ENCODE results near the gene CCDC7. TPM values are rescaled to one million over a fixed set of nuclear protein-coding genes. Genes with fewer than 3 reads are reported as not detected.
"Not testable (repeated sequence)": the region's sequence is repeated elsewhere in the genome, so short reads cannot be mapped to it uniquely, and the experiment has no call there.

Gene CCDC7
- total and polyA plus RNA-seq, 8 donors, result 1.0 to 27.2 (median 5.3) TPM

DNA sequence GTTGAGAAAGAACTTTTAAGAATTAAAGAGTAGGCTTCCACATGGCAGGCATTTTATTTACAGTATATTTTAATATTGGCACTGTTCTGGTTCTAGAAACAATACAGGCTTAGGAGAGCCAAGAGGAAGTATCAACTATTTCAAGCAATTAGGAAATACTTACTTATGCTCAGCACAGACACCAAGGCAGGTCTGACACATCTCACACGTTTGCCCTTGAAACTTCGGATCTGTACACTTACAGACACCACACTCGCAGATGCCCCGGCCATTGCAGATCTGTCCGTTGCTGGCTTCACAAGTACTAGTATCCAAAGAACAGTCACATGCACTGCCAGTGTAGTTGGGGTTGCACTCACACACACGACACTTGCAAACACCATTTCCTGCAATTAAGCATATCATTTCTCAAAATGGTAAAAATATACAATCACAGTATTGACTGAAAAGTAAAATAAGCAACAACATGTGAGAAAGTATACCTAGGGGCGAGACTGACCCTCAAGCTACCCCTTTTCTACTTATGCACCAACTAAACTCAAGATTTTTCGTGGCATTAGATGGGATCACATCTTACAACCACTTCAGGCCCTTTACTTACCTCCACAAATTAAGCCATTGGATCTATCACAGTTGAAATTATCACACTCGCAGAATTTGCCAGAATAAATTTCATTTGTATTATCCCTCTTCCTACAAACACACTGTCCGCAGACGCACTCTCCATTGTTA lies 465.5 kb downstream of the CCDC7 start:
- no peak for DNase-seq
- Histone ChIP-seq H3K4me3 (no peak overlapping the region), H3K9me3 (no peaks in the 10 kb centered on the region), H3K4me1 (peaks cover 0 to 3% (median 0%) of the 10 kb centered on the region in 4 donors), H3K27ac (no peak overlapping the region), H3K36me3 (peaks cover 34 to 96% (median 83%) of the 10 kb centered on the region in 4 donors), H3K27me3 (no peaks in the 10 kb centered on the region)
- TF ChIP-seq EP300 (IDR thresholded peaks at IDR 0.05), result no peak
- no peak for TF ChIP-seq POLR2AphosphoS5 (IDR thresholded peaks at IDR 0.05)
- TF ChIP-seq, protein P1, sequence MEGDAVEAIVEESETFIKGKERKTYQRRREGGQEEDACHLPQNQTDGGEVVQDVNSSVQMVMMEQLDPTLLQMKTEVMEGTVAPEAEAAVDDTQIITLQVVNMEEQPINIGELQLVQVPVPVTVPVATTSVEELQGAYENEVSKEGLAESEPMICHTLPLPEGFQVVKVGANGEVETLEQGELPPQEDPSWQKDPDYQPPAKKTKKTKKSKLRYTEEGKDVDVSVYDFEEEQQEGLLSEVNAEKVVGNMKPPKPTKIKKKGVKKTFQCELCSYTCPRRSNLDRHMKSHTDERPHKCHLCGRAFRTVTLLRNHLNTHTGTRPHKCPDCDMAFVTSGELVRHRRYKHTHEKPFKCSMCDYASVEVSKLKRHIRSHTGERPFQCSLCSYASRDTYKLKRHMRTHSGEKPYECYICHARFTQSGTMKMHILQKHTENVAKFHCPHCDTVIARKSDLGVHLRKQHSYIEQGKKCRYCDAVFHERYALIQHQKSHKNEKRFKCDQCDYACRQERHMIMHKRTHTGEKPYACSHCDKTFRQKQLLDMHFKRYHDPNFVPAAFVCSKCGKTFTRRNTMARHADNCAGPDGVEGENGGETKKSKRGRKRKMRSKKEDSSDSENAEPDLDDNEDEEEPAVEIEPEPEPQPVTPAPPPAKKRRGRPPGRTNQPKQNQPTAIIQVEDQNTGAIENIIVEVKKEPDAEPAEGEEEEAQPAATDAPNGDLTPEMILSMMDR (IDR thresholded peaks at IDR 0.05), result no peak
- no peak for TF ChIP-seq POLR2A (IDR thresholded peaks at IDR 0.05)
- WGBS, 5 donors, result 86 to 94% (median 94%) methylated on average over 11 of the region's 11 CpGs
- intact Hi-C loops (cut with DNase I; ENCODE audit: low total_unique reads), result no loop called here

DNA sequence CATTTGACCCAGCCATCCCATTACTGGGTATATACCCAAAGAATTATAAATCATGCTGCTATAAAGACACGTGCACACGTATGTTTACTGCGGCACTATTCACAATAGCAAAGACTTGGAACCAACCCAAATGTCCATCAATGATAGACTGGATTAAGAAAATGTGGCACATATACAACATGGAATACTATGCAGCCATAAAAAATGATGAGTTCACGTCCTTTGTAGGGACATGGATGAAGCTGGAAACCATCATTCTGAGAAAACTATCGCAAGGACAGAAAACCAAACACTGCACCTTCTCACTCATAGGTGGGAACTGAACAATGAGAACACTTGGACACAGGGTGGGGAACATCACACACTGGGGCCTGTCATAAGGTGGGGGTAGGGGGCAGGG lies 471.9 kb downstream of the CCDC7 start:
- H3K36me3 ChIP-seq, result peaks cover 34 to 87% (median 76%) of the 10 kb centered on the region in 4 donors

DNA sequence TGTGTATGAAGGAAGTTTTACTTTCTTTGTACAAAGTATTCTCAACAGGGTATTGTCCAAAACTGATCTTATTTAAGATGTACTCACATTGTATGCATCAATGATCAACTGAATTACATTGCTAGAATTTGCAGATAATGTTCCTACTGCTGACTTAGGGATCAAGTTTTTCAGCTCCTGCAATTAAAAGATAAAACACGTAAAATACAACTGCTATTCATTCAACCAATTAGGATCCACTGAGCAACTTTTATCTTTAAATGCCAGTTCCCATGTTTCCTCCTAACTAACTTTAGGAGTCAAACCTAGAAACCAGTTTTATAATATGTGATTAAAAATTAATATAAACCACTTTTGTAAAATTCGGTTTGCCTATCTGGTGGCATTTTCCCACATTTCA lies 476.2 kb downstream of the CCDC7 start:
- Histone ChIP-seq H3K4me1 (peaks cover 0 to 11% (median 3%) of the 10 kb centered on the region in 4 donors), H3K4me3 (no peak overlapping the region), H3K36me3 (peaks cover 48 to 98% (median 90%) of the 10 kb centered on the region in 4 donors), H3K9me3 (no peaks in the 10 kb centered on the region), H3K27ac (no peak overlapping the region), H3K27me3 (no peaks in the 10 kb centered on the region)
- DNase-seq, result no peak
- TF ChIP-seq EP300 (IDR thresholded peaks at IDR 0.05) (no peak), POLR2A (IDR thresholded peaks at IDR 0.05) (no peak), POLR2AphosphoS5 (IDR thresholded peaks at IDR 0.05) (no peak)
- TF ChIP-seq, protein P1 (IDR thresholded peaks at IDR 0.05), result no peak
- WGBS, 5 donors, result 74 to 89% (median 77%) methylated on average over 2 of the region's 2 CpGs
- intact Hi-C loops (cut with DNase I; ENCODE audit: low total_unique reads), result no loop called here

More for the DNA sequence above, 471.9 kb downstream of the CCDC7 start:
- DNase-seq; H3K27me3 ChIP-seq; H3K4me1 ChIP-seq; H3K27ac ChIP-seq; intact Hi-C loops (cut with DNase I; ENCODE audit: low total_unique reads); H3K4me3 ChIP-seq; H3K9me3 ChIP-seq: not testable (repeated sequence)
- WGBS, 5 donors, result 88 to 100% (median 95%) methylated on average over 2 to 5 of the region's 5 CpGs

DNA sequence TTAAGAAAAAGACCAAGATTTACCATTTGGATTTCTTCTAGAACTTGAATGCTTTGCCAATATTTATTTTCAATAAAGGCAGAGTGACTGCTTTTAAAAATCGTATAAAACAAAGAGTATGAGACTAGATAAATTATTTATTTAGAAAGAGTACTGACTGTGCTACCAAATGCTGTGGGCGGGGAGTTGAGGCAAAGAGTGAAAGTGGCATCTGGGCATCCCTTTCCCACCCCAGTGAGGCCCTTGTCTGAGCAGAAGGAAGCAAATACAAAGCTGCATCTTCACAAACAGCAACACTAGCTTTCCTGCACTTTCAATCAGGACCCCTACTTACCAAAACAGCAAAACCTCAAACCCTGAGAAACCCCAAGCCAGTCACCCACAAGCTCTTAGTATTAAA lies 477.2 kb downstream of the CCDC7 start:
- intact Hi-C loops (cut with DNase I; ENCODE audit: low total_unique reads), result no loop called here
- Histone ChIP-seq H3K4me3 (no peak overlapping the region), H3K27me3 (no peaks in the 10 kb centered on the region), H3K36me3 (peaks cover 55 to 99% (median 93%) of the 10 kb centered on the region in 4 donors), H3K9me3 (no peaks in the 10 kb centered on the region), H3K4me1 (peaks cover 0 to 11% (median 3%) of the 10 kb centered on the region in 4 donors), H3K27ac (no peak overlapping the region)
- 55 to 64% (median 60%) methylated on average over 2 of the region's 2 CpGs for WGBS, 5 donors
- DNase-seq, result no peak
- no peak for TF ChIP-seq POLR2A (IDR thresholded peaks at IDR 0.05)
- TF ChIP-seq, protein P1 (IDR thresholded peaks at IDR 0.05), result no peak
- TF ChIP-seq EP300 (IDR thresholded peaks at IDR 0.05), result no peak
- TF ChIP-seq POLR2AphosphoS5 (IDR thresholded peaks at IDR 0.05), result no peak

DNA sequence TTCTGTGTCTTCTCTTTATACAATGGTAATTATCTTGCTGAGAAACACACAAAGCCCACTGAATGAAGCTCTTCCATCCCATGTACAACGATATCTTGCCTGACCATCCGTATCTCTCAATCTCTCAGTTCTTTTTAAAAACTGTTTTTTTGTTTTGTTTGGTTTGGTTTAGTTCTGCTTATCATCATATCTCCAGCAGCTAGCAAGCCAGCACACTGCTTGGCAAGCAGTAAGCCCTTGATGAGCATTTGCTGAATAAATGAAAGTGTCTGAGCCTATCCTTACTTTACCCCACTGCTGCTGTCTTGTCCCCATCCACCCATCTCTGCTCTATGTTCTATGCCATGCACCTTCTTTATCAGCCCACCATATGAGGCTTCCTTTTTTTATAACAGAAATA lies 477.9 kb downstream of the CCDC7 start:
- H3K9me3 ChIP-seq, result no peaks in the 10 kb centered on the region

More for the DNA sequence above, 477.9 kb downstream of the CCDC7 start:
- 71 to 91% (median 88%) methylated on average over 2 of the region's 2 CpGs for WGBS, 5 donors
- Histone ChIP-seq H3K4me3 (no peak overlapping the region), H3K36me3 (peaks cover 51 to 98% (median 89%) of the 10 kb centered on the region in 4 donors), H3K4me1 (peaks cover 0 to 12% (median 6%) of the 10 kb centered on the region in 4 donors), H3K27ac (no peak overlapping the region), H3K27me3 (no peaks in the 10 kb centered on the region)
- intact Hi-C loops (cut with DNase I; ENCODE audit: low total_unique reads), result no loop called here
- no peak for DNase-seq
- TF ChIP-seq POLR2A (IDR thresholded peaks at IDR 0.05), result no peak
- TF ChIP-seq, protein P1 (IDR thresholded peaks at IDR 0.05), result no peak
- TF ChIP-seq POLR2AphosphoS5 (IDR thresholded peaks at IDR 0.05), result no peak
- no peak for TF ChIP-seq EP300 (IDR thresholded peaks at IDR 0.05)
